Mucosa of descending colon (tissue), 3 donors: ENCODE results near the gene SYNPR. TPM values are rescaled to one million over a fixed set of nuclear protein-coding genes. Genes with fewer than 3 reads are reported as not detected.

Experiments used
- ATAC-seq: fragments of 200-7000 bp; cut with Tn5 transposase; one replicate; pipeline ENCODE4 v1.9.1; 2020; ENCODE audit warnings: mild to moderate bottlenecking, moderate library complexity
- DNase-seq, 3 donors: peaks; one replicate each; pipeline ENCODE4 v3.0.0-alpha.2; 2020
- H3K36me3 ChIP-seq: fragments of 200-600 bp; one replicate; pipeline ENCODE4 v1.8.0; 2021; ENCODE audit warnings: low read depth, mild to moderate bottlenecking
- H3K4me1 ChIP-seq: fragments of 200-600 bp; one replicate; pipeline ENCODE4 v1.8.0; 2021; ENCODE audit warnings: low read depth, mild to moderate bottlenecking
- H3K4me3 ChIP-seq: fragments of 200-600 bp; one replicate; pipeline ENCODE4 v1.8.0; 2021; ENCODE audit warnings: mild to moderate bottlenecking
- H3K9me3 ChIP-seq: fragments of 200-600 bp; one replicate; pipeline ENCODE4 v1.8.0; 2021; ENCODE audit warnings: mild to moderate bottlenecking
- intact Hi-C, 2 donors: fragments of 100-400 bp; cut with DNase I in 1 of 2; cut with micrococcal nuclease in 1 of 2; formaldehyde crosslinking; loops; one replicate each; pipeline versions ENCODE4 v1.11.0 to v1.11.1; 2022; cut with DNase I, micrococcal nuclease
- total RNA-seq, 3 donors: library from RNA; stranded (reverse); fragmentation: NEBNext Ultra II Directional in 2 of 3; extraction: Animal tissue kit (Norgen Biotek cat#: 25700) in 2 of 3; gene quantifications; one replicate each; pipeline versions ENCODE4 v1.2.1 to v1.2.4, GENCODE V29; 2021 to 2023
- TF ChIP-seq, protein P1 (sequence below): fragments of 200-600 bp; IDR thresholded peaks from one replicate; pipeline ENCODE4 v1.8.0; 2022; ENCODE audit warnings: antibody characterized with exemption, mild to moderate bottlenecking
- donor health status: DM: no; HTN: no; CAD: no; lungs with moderate emphysema.
- donor health status: DM: no; HTN: no; CAD: no.
- donor health status: DM: no; HTN: yes; CAD: no.

Gene SYNPR
- total RNA-seq, 3 donors from 2014 or later = not detected

- intact Hi-C loops = no loop called here
- no peaks in the 10 kb centered on the region for H3K9me3 ChIP-seq
- TF ChIP-seq, protein P1, sequence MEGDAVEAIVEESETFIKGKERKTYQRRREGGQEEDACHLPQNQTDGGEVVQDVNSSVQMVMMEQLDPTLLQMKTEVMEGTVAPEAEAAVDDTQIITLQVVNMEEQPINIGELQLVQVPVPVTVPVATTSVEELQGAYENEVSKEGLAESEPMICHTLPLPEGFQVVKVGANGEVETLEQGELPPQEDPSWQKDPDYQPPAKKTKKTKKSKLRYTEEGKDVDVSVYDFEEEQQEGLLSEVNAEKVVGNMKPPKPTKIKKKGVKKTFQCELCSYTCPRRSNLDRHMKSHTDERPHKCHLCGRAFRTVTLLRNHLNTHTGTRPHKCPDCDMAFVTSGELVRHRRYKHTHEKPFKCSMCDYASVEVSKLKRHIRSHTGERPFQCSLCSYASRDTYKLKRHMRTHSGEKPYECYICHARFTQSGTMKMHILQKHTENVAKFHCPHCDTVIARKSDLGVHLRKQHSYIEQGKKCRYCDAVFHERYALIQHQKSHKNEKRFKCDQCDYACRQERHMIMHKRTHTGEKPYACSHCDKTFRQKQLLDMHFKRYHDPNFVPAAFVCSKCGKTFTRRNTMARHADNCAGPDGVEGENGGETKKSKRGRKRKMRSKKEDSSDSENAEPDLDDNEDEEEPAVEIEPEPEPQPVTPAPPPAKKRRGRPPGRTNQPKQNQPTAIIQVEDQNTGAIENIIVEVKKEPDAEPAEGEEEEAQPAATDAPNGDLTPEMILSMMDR = no peak
- H3K4me1 ChIP-seq = peaks cover 10% of the 10 kb centered on the region
- H3K36me3 ChIP-seq = no peaks in the 10 kb centered on the region
- no peak overlapping the region for H3K4me3 ChIP-seq
- DNase-seq = no peak
- no peak for ATAC-seq
Observed at GRCh38 chr3:63580151-63580550, 302.0 kb downstream of the SYNPR start.

- intact Hi-C loops = no loop called here
- no peak for ATAC-seq
- TF ChIP-seq, protein P1 = no peak
- Histone ChIP-seq H3K36me3 (no peaks in the 10 kb centered on the region), H3K4me1 (no peaks in the 10 kb centered on the region), H3K4me3 (no peak overlapping the region), H3K9me3 (no peaks in the 10 kb centered on the region)
- no peak for DNase-seq
Observed at GRCh38 chr3:63582943-63583500, 304.9 kb downstream of the SYNPR start.

DNA sequence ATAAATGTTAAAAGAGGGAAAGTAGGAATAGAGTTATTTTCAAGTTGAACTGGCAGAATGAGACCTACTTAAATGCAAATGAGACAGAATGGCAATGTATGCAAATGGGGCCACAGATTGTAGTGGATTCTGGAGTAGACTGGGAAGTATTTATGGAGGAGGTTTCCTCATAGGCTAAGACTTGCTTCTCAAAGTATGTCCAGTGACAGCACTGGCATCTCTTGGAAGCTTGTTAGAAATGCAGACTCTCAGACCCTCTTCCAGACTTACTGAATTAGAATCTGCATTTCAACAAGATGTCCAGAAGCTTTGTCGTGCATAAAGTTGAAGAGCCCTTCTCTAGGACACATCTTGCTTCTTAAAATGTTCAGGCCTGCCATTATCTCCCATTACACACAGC lies 306.6 kb downstream of the SYNPR start:
- Histone ChIP-seq H3K36me3 (no peaks in the 10 kb centered on the region), H3K4me3 (no peak overlapping the region), H3K9me3 (peaks cover 3% of the 10 kb centered on the region), H3K4me1 (no peaks in the 10 kb centered on the region)
- intact Hi-C loops = no loop called here
- ATAC-seq (no peak), DNase-seq (no peak)
- TF ChIP-seq, protein P1 = no peak

- H3K4me1 ChIP-seq = no peaks in the 10 kb centered on the region
- ATAC-seq (no peak), DNase-seq (no peak)
- intact Hi-C loops = no loop called here
- peaks cover 3% of the 10 kb centered on the region for H3K9me3 ChIP-seq
- no peak overlapping the region for H3K4me3 ChIP-seq
- H3K36me3 ChIP-seq = no peaks in the 10 kb centered on the region
- TF ChIP-seq, protein P1 = no peak
Observed at GRCh38 chr3:63585927-63586326, 307.8 kb downstream of the SYNPR start.

DNA sequence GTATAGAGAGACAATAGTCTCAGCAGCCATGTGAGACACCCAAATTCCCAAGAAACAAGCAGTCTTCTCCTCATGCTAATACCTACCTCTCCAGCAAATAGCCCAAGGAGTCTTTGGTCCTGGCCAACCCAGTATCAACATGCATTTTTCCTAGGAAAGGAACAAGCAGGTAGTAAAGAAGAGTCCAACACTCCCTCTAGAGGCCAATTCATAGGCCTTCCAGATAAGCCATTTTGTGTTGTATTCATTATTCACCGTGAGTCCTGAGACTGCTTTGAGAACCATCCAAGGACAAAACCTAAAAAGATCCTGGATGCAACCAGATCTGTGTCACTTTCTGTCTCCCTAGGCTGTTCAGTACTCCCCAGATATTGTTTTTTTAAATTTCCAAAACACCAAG lies 310.8 kb downstream of the SYNPR start:
- Histone ChIP-seq H3K4me1 (no peaks in the 10 kb centered on the region), H3K36me3 (no peaks in the 10 kb centered on the region), H3K9me3 (peaks cover 3% of the 10 kb centered on the region), H3K4me3 (no peak overlapping the region)
- DNase-seq (no peak), ATAC-seq (peak; percentile 42)
- intact Hi-C loops = no loop called here
- TF ChIP-seq, protein P1 = no peak

- ATAC-seq = no peak
- Histone ChIP-seq H3K9me3 (peaks cover 3% of the 10 kb centered on the region), H3K4me3 (no peak overlapping the region), H3K36me3 (no peaks in the 10 kb centered on the region), H3K4me1 (no peaks in the 10 kb centered on the region)
- TF ChIP-seq, protein P1 = no peak
- no peak for DNase-seq
- intact Hi-C loops = no loop called here
Observed at GRCh38 chr3:63593779-63594178, 315.7 kb downstream of the SYNPR start.
